B cell (primary cell): ENCODE results near the gene MED8. TPM values are rescaled to one million over a fixed set of nuclear protein-coding genes. Genes with fewer than 3 reads are reported as not detected.

Source experiments
- ATAC-seq: fragments of 200-7000 bp; cut with Tn5 transposase; one replicate; pipeline ENCODE4 v1.10.0; 2021; ENCODE audit warnings: low read depth, mild to moderate bottlenecking, moderate number of reproducible peaks, moderate library complexity
- CTCF ChIA-PET: fragments of 350-600 bp; sonication (Branson Sonifier 250); formaldehyde crosslinking; loops from one replicate; lab custom pipeline; 2021; ENCODE audit warnings: antibody characterized with exemption, inconsistent platforms; lab: Charles Lee
- POLR2A ChIA-PET: fragments of 350-600 bp; sonication (Branson Sonifier 250); formaldehyde crosslinking; loops from one replicate; lab custom pipeline; 2021; ENCODE audit warnings: antibody characterized with exemption; lab: Charles Lee
- DNase-seq: peaks from one replicate; pipeline ENCODE4 v3.0.0; 2013
- H2AFZ ChIP-seq: 2 replicates; pipeline ENCODE4 v1.6.1; 2012; ENCODE audit warnings: mild to moderate bottlenecking, low read depth, low read length; ENCODE audit not compliant: insufficient read depth, poor library complexity, severe bottlenecking
- H3K27ac ChIP-seq, 2 donors: 1 replicate in 1 of 2; 2 replicates in 1 of 2; pipeline ENCODE4 v1.5.1; 2012 to 2013; ENCODE audit warnings: low read length in 2 of 2, mild to moderate bottlenecking in 2 of 2, moderate library complexity in 1 of 2
- H3K27me3 ChIP-seq, 4 experiments: fragments of 200-600 bp in 1 of 4; sonication (generic) in 1 of 4; replicated peaks in 1 of 4; 1 replicate in 2 of 4; 2 replicates in 2 of 4; pipeline versions ENCODE4 v1.6.1 to v1.7.0; 2013 to 2016; ENCODE audit warnings: low read length in 3 of 4, mild to moderate bottlenecking in 2 of 4, mixed read lengths in 1 of 4, moderate library complexity in 1 of 4; ENCODE audit not compliant: insufficient read depth in 4 of 4, control insufficient read depth in 3 of 4; ENCODE audit errors: control extremely low read depth in 1 of 4
- H3K36me3 ChIP-seq, 2 experiments: replicated peaks in 1 of 2; 1 replicate in 1 of 2; 2 replicates in 1 of 2; pipeline versions ENCODE4 v1.6.1 to v1.7.1; 2013; ENCODE audit warnings: low read length in 1 of 2; ENCODE audit not compliant: insufficient read depth in 2 of 2, control insufficient read depth in 1 of 2; ENCODE audit errors: control extremely low read depth in 1 of 2, extremely low read depth in 1 of 2
- H3K4me1 ChIP-seq, 2 donors: fragments of 200-600 bp in 1 of 2; sonication (generic) in 1 of 2; 1 replicate in 1 of 2; 2 replicates in 1 of 2; pipeline versions ENCODE4 v1.5.1 to v1.6.1; 2013 to 2017; ENCODE audit warnings: low read length in 2 of 2; ENCODE audit not compliant: control insufficient read depth in 2 of 2, insufficient read depth in 2 of 2
- H3K4me2 ChIP-seq: replicated peaks from 2 replicates; pipeline ENCODE3; 2012; ENCODE audit warnings: mild to moderate bottlenecking, low read depth, low read length; ENCODE audit not compliant: poor library complexity, severe bottlenecking
- H3K4me3 ChIP-seq, 5 experiments: fragments of 200-600 bp in 1 of 5; sonication (generic) in 1 of 5; 1 replicate in 3 of 5; 2 replicates in 2 of 5; pipeline versions ENCODE4 v1.5.1 to v1.7.0; 2011 to 2016; ENCODE audit warnings: low read length in 4 of 5, mild to moderate bottlenecking in 4 of 5, low read depth in 2 of 5, control low read depth in 1 of 5, moderate library complexity in 1 of 5; ENCODE audit not compliant: insufficient read depth in 1 of 5; ENCODE audit errors: control extremely low read depth in 1 of 5, extremely low read depth in 1 of 5
- H3K79me2 ChIP-seq: fragments of 200-600 bp; sonication (generic); one replicate; pipeline ENCODE4 v1.6.0; 2016; ENCODE audit warnings: low read length; ENCODE audit not compliant: control insufficient read depth, insufficient read depth
- H3K9ac ChIP-seq: fragments of 200-600 bp; sonication (generic); 2 replicates; pipeline ENCODE4 v1.6.1; 2017; ENCODE audit warnings: mild to moderate bottlenecking, low read length, moderate library complexity
- H3K9me3 ChIP-seq, 3 donors: one replicate each; pipeline versions ENCODE4 v1.6.1 to v1.7.1; 2013; ENCODE audit warnings: low read length in 2 of 3; ENCODE audit not compliant: control insufficient read depth in 2 of 3, insufficient read depth in 1 of 3; ENCODE audit errors: control extremely low read depth in 1 of 3
- H4K20me1 ChIP-seq: 2 replicates; pipeline ENCODE4 v1.6.0; 2012; ENCODE audit warnings: mild to moderate bottlenecking, low read length; ENCODE audit not compliant: insufficient read depth, control insufficient read depth, poor library complexity, severe bottlenecking
- H3K27ac Mint-ChIP-seq: one replicate; pipeline ENCODE4 v1.8.0; 2021; ENCODE audit warnings: mixed read lengths
- H3K27me3 Mint-ChIP-seq: one replicate; pipeline ENCODE4 v1.8.0; 2021; ENCODE audit warnings: mixed read lengths
- H3K4me1 Mint-ChIP-seq: one replicate; pipeline ENCODE4 v1.8.0; 2021; ENCODE audit warnings: mixed read lengths
- H3K4me3 Mint-ChIP-seq: one replicate; pipeline ENCODE4 v1.8.0; 2021; ENCODE audit warnings: mixed read lengths
- H3K9me3 Mint-ChIP-seq: one replicate; pipeline ENCODE4 v1.8.0; 2022; ENCODE audit warnings: mixed read lengths; ENCODE audit not compliant: insufficient read depth
- CTCF ChIP-seq: fragments of 200-600 bp; IDR thresholded peaks from one replicate; pipeline ENCODE4 v1.8.0; 2022; ENCODE audit warnings: antibody characterized with exemption, mild to moderate bottlenecking
- EZH2 ChIP-seq: IDR thresholded peaks from 2 replicates; pipeline ENCODE4 v1.6.1; 2012; ENCODE audit warnings: borderline replicate concordance, low read depth, mild to moderate bottlenecking, moderate library complexity, low read length; ENCODE audit not compliant: insufficient read depth, poor library complexity, severe bottlenecking
- WGBS: methylation state at CpG from one replicate; pipeline ENCODE4 v1.1.5; 2013; ENCODE audit warnings: missing lambda C conversion rate; ENCODE audit not compliant: insufficient coverage; 5-methylcytosine and 5-hydroxymethylcytosine counted together
- intact Hi-C: fragments of 100-400 bp; cut with micrococcal nuclease; formaldehyde crosslinking; loops from one replicate; pipeline ENCODE4 v1.10.0; 2022
- polyA plus RNA-seq: library from polyadenylated mRNA; depleted of rRNA; stranded (reverse); fragments of >200 nt; gene quantifications from 2 replicates; pipeline ENCODE4 v1.2.3, GENCODE V29; 2012
- total RNA-seq, 2 donors: library from RNA; stranded (reverse); fragments of 120-200 nt in 1 of 2; gene quantifications; 1 replicate in 1 of 2; 2 replicates in 1 of 2; pipeline versions ENCODE4 v1.2.3 to v1.2.4, GENCODE V29; 2013 to 2022

The MED8 gene
- total and polyA plus RNA-seq, 2 donors (not counting 1 experiment from before 2014, with no cell fraction given): 12.0 to 30.0 TPM

- no peak overlapping the region for H2AFZ ChIP-seq
- intact Hi-C loops: no loop called here
- no peak overlapping the region for H3K27ac Mint-ChIP-seq
- CTCF ChIA-PET: no interaction called here
- DNase-seq (no peak), ATAC-seq (no peak)
- H3K9me3 ChIP-seq: peaks cover 0 to 3% (median 0%) of the 10 kb centered on the region in 3 donors
- no peak overlapping the region for H3K4me2 ChIP-seq
- H3K27ac ChIP-seq: no peak overlapping the region
- WGBS: 100% methylated on average over 10 of the region's 10 CpGs
- H3K27me3 ChIP-seq: no peaks in the 10 kb centered on the region
- no peaks in the 10 kb centered on the region for H4K20me1 ChIP-seq
- TF ChIP-seq CTCF: no peak
- TF ChIP-seq EZH2: no peak
- peaks cover 0 to 73% of the 10 kb centered on the region in 2 experiments for H3K36me3 ChIP-seq
- no peaks in the 10 kb centered on the region for H3K4me1 ChIP-seq
- H3K4me3 Mint-ChIP-seq: no peak overlapping the region
- H3K4me1 Mint-ChIP-seq: no peaks in the 10 kb centered on the region
- POLR2A ChIA-PET: no interaction called here
- H3K79me2 ChIP-seq: no peaks in the 10 kb centered on the region
- H3K27me3 Mint-ChIP-seq: no peaks in the 10 kb centered on the region
- H3K4me3 ChIP-seq: no peak overlapping the region
- no peak overlapping the region for H3K9ac ChIP-seq
- no peaks in the 10 kb centered on the region for H3K9me3 Mint-ChIP-seq
Measured at GRCh38 chr1:43438953-43439581, 49.5 kb upstream of the MED8 start.

- H2AFZ ChIP-seq: no peak overlapping the region
- H3K27ac ChIP-seq: no peak overlapping the region
- intact Hi-C loops: no loop called here
- no peaks in the 10 kb centered on the region for H3K27me3 Mint-ChIP-seq
- no peak for DNase-seq
- H3K36me3 ChIP-seq: peaks cover 0 to 74% of the 10 kb centered on the region in 2 experiments
- H3K79me2 ChIP-seq: no peaks in the 10 kb centered on the region
- ChIA-PET CTCF (interaction anchor here (0.5 kb wide), 1 partner anchor 675 kb away, joined by 3 read pairs; no protein-coding TSS in a partner anchor), POLR2A (no interaction called here)
- no peak overlapping the region for H3K9ac ChIP-seq
- H3K4me1 Mint-ChIP-seq: no peaks in the 10 kb centered on the region
- 97% methylated on average over 8 of the region's 8 CpGs for WGBS
- H3K9me3 Mint-ChIP-seq: no peaks in the 10 kb centered on the region
- no peaks in the 10 kb centered on the region for H3K27me3 ChIP-seq
- no peak overlapping the region for H3K4me3 Mint-ChIP-seq
- no peaks in the 10 kb centered on the region for H4K20me1 ChIP-seq
- peaks cover 0 to 3% (median 0%) of the 10 kb centered on the region in 3 donors for H3K9me3 ChIP-seq
- H3K4me2 ChIP-seq: no peak overlapping the region
- H3K27ac Mint-ChIP-seq: no peak overlapping the region
- TF ChIP-seq EZH2: no peak
- TF ChIP-seq CTCF: no peak
- H3K4me3 ChIP-seq: no peak overlapping the region
- ATAC-seq: no peak
- no peaks in the 10 kb centered on the region for H3K4me1 ChIP-seq
Measured at GRCh38 chr1:43438576-43438952, 49.0 kb upstream of the MED8 start.
